ENCODE data around the gene RIOX2.
"Not testable (repeated sequence)": the region's sequence is repeated elsewhere in the genome, so short reads cannot be mapped to it uniquely, and the experiment has no call there.

GRCh38 chr3:98010883-98011449 lies 38.7 kb upstream of the RIOX2 start:
- TF ChIP-seq POLR2AphosphoS5, POLR2A (IDR thresholded peaks at IDR 0.05; ENCODE audit: low read depth, low read length): not testable (repeated sequence)
